Loucy (cell line): ENCODE results near the gene GPM6B.

ENCODE experiments used
- H2AFZ ChIP-seq: fragments of 200-600 bp; sonication (generic); 2 replicates; pipeline ENCODE4 v1.6.0; 2016; ENCODE audit warnings: antibody characterized with exemption, mild to moderate bottlenecking, low read length, moderate library complexity
- H3F3A ChIP-seq: fragments of 200-600 bp; 2 replicates; pipeline ENCODE4 v1.6.0; 2016; ENCODE audit warnings: antibody characterized with exemption, low read depth, mild to moderate bottlenecking
- H3K27me3 ChIP-seq: fragments of 200-600 bp; sonication (generic); 2 replicates; pipeline ENCODE4 v1.6.1; 2014; ENCODE audit warnings: low read length, mild to moderate bottlenecking; ENCODE audit not compliant: insufficient read depth, poor library complexity, severe bottlenecking
- H3K36me3 ChIP-seq: fragments of 200-600 bp; sonication (generic); 2 replicates; pipeline ENCODE4 v1.6.1; 2016; ENCODE audit warnings: low read length; ENCODE audit not compliant: insufficient read depth
- H3K4me1 ChIP-seq: fragments of 200-600 bp; sonication (generic); 2 replicates; pipeline ENCODE4 v1.5.1; 2014; ENCODE audit warnings: low read length, mild to moderate bottlenecking; ENCODE audit not compliant: insufficient read depth, poor library complexity, severe bottlenecking
- H3K4me2 ChIP-seq: fragments of 200-600 bp; sonication (generic); 2 replicates; pipeline ENCODE4 v1.6.0; 2014; ENCODE audit warnings: antibody characterized with exemption, low read length, low read depth, mild to moderate bottlenecking; ENCODE audit not compliant: poor library complexity, severe bottlenecking
- H3K4me3 ChIP-seq: fragments of 200-600 bp; sonication (generic); 2 replicates; pipeline ENCODE4 v1.5.1; 2014; ENCODE audit warnings: low read length, mild to moderate bottlenecking, mixed read lengths; ENCODE audit not compliant: poor library complexity, severe bottlenecking
- H3K79me2 ChIP-seq: fragments of 200-600 bp; sonication (generic); 2 replicates; pipeline ENCODE4 v1.6.1; 2014; ENCODE audit warnings: low read length; ENCODE audit not compliant: insufficient read depth
- H3K9ac ChIP-seq: fragments of 200-600 bp; sonication (generic); 2 replicates; pipeline ENCODE4 v1.6.0; 2014; ENCODE audit warnings: mild to moderate bottlenecking, low read depth, low read length, moderate library complexity; ENCODE audit not compliant: poor library complexity, severe bottlenecking
- H3K9me2 ChIP-seq: fragments of 200-600 bp; sonication (generic); replicated peaks from 2 replicates; pipeline ENCODE4 v1.6.1; 2016; ENCODE audit warnings: low read depth, low read length, mixed read lengths
- H3K9me3 ChIP-seq: fragments of 200-600 bp; sonication (generic); 2 replicates; pipeline ENCODE4 v1.6.1; 2014; ENCODE audit warnings: mild to moderate bottlenecking, antibody characterized with exemption, low read length, low read depth; ENCODE audit not compliant: insufficient read depth
- H4K20me1 ChIP-seq: fragments of 200-600 bp; sonication (generic); 2 replicates; pipeline ENCODE4 v1.6.0; 2014; ENCODE audit warnings: antibody characterized with exemption, low read length, mild to moderate bottlenecking; ENCODE audit not compliant: insufficient read depth, poor library complexity, severe bottlenecking
- EZH2phosphoT487 ChIP-seq: fragments of 200-600 bp; IDR thresholded peaks from 2 replicates; pipeline ENCODE4 v1.6.1; 2018; ENCODE audit warnings: antibody characterized with exemption, mild to moderate bottlenecking, moderate library complexity, borderline replicate concordance
- TF ChIP-seq, protein P1 (sequence below): fragments of 200-600 bp; sonication (generic); conservative IDR thresholded peaks from 2 replicates; pipeline ENCODE4 v1.5.1; 2014; ENCODE audit warnings: mild to moderate bottlenecking, antibody characterized with exemption, low read length

The GPM6B gene

DNA sequence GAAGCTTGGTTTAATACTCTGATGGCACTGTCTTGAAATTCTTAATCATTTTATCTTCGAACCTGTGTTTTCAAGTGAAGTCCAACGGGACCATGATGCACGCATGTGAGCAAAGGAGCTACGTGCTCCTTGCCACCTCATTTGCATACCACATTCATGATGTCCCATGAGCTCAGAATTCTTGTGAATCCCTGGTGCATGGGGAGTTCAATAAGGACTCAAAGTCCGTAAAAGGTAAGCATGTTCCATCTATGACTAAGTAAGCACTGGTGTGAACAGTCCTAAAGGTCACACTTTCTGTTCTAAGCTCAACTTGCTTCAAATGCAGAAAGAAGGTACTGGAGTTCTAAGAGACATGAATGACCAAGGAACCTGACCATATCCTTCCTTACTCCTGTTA lies 13.1 kb upstream of the GPM6B start:
- no peak overlapping the region for H3K4me2 ChIP-seq
- no peaks in the 10 kb centered on the region for H3K79me2 ChIP-seq
- TF ChIP-seq, protein P1, sequence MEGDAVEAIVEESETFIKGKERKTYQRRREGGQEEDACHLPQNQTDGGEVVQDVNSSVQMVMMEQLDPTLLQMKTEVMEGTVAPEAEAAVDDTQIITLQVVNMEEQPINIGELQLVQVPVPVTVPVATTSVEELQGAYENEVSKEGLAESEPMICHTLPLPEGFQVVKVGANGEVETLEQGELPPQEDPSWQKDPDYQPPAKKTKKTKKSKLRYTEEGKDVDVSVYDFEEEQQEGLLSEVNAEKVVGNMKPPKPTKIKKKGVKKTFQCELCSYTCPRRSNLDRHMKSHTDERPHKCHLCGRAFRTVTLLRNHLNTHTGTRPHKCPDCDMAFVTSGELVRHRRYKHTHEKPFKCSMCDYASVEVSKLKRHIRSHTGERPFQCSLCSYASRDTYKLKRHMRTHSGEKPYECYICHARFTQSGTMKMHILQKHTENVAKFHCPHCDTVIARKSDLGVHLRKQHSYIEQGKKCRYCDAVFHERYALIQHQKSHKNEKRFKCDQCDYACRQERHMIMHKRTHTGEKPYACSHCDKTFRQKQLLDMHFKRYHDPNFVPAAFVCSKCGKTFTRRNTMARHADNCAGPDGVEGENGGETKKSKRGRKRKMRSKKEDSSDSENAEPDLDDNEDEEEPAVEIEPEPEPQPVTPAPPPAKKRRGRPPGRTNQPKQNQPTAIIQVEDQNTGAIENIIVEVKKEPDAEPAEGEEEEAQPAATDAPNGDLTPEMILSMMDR, result no peak
- no peak for TF ChIP-seq EZH2phosphoT487
- no peak overlapping the region for H3K9ac ChIP-seq
- no peak overlapping the region for H2AFZ ChIP-seq
- no peaks in the 10 kb centered on the region for H3K9me2 ChIP-seq
- H3F3A ChIP-seq, result no peaks in the 10 kb centered on the region
- H3K27me3 ChIP-seq, result no peaks in the 10 kb centered on the region
- H3K4me1 ChIP-seq, result no peaks in the 10 kb centered on the region
- no peaks in the 10 kb centered on the region for H4K20me1 ChIP-seq
- H3K9me3 ChIP-seq, result no peaks in the 10 kb centered on the region
- H3K4me3 ChIP-seq, result no peak overlapping the region
- no peaks in the 10 kb centered on the region for H3K36me3 ChIP-seq

DNA sequence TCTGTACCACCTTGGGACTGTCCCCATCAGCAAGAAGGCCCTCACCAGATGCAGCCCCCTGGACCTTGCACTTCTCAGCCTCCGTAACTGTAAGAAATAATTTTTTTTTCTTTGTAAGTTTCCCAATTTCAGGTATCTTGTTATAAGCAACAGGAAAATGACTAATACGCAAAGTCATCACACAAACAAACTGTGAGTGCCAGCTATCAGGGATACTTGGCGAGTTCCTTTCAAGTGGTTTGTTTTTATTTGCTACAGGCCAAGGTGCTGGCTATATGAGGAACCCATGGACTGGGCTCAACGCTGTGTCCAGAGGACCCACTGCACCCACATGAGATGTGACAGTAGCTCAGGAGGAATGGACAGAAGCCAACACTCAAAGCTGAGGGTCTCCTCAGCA lies 11.5 kb upstream of the GPM6B start:
- H4K20me1 ChIP-seq, result no peaks in the 10 kb centered on the region
- H3K4me2 ChIP-seq, result no peak overlapping the region

DNA sequence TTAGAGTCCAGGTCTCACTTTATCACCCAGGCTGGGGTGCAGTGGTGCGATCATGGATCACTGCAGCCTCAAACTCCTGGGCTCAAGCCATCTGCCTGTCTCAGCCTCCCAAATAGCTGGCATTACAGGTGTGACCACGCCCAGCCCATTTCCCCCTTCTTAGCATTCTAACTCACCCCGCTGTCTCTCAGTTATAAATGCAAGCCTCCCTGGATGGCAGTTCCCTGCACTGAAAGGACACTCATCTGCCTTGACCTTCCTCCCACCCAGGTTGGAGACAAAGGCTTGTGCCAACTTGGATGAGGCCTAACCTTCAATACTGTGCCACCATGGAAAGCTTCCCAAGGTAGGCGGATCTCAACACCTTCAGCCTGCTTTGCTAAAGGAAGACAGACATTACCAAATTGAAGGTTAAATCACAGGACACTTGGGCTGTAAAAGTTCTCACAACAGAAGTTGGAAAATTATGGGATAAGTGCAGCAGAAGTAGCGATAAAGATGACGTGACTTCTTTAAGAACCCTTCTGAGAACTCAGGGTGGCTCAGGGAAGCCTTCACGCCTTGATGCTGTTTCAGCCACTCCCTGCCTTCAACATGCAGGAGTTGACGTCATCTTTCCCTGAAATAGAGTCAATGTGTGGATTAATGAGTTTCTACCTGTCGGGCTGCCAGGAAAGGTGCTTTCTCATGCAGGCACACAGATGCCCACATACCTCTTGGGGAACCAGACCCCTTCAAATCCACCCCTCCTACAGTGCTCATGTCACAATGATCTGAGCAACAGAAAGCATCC lies 10.6 kb upstream of the GPM6B start:
- Histone ChIP-seq H3F3A (no peaks in the 10 kb centered on the region), H3K79me2 (no peaks in the 10 kb centered on the region), H3K9me2 (no peaks in the 10 kb centered on the region), H3K4me3 (no peak overlapping the region), H4K20me1 (no peaks in the 10 kb centered on the region), H3K4me2 (no peak overlapping the region), H3K36me3 (no peaks in the 10 kb centered on the region), H2AFZ (no peak overlapping the region), H3K4me1 (no peaks in the 10 kb centered on the region), H3K9me3 (no peaks in the 10 kb centered on the region), H3K27me3 (no peaks in the 10 kb centered on the region), H3K9ac (no peak overlapping the region)
- no peak for TF ChIP-seq EZH2phosphoT487
- TF ChIP-seq, protein P1, result no peak

More for the DNA sequence above, 11.5 kb upstream of the GPM6B start:
- H3K9me2 ChIP-seq, result no peaks in the 10 kb centered on the region
- TF ChIP-seq EZH2phosphoT487, result no peak
- TF ChIP-seq, protein P1, result no peak
- H3F3A ChIP-seq, result no peaks in the 10 kb centered on the region
- H3K4me3 ChIP-seq, result no peak overlapping the region
- no peaks in the 10 kb centered on the region for H3K9me3 ChIP-seq
- no peaks in the 10 kb centered on the region for H3K4me1 ChIP-seq
- H3K27me3 ChIP-seq, result no peaks in the 10 kb centered on the region
- no peaks in the 10 kb centered on the region for H3K36me3 ChIP-seq
- no peak overlapping the region for H2AFZ ChIP-seq
- no peaks in the 10 kb centered on the region for H3K79me2 ChIP-seq
- no peak overlapping the region for H3K9ac ChIP-seq
